HG03432 (cell line): ENCODE data around the gene WNT9B.

ENCODE experiments used
- ATAC-seq: cut with Tn5 transposase; IDR thresholded peaks from one replicate; pipeline ENCODE4 v1.9.1; 2021; ENCODE audit warnings: mild to moderate bottlenecking, moderate library complexity; ENCODE audit not compliant: unreplicated experiment

The WNT9B gene

DNA sequence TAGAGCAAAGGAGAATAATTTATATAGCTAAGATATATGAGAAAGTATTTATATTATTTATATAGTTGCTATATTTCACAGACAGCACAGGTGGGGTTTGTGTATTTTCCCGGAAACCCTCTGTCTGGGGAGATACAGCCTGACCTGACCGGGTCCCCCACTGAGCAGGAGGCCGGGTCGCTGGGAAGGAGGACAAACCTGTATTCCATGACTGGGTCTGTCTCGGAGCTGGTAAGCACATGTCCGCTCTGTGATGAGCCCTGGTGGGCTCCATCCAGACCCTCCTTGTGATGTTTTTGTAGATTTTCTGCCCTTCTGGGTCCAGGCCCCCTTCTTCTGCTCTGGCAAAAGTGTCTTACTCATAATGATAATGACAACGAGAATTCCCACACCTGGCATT is 27.7 kb downstream of the WNT9B start:
- ATAC-seq: no peak

- ATAC-seq: no peak
Measured at GRCh38 chr17:46881015-46881414, 29.6 kb downstream of the WNT9B start.

- no peak for ATAC-seq
Measured at GRCh38 chr17:46882666-46883065, 31.3 kb downstream of the WNT9B start.

- ATAC-seq: no peak
Measured at GRCh38 chr17:46883871-46884520, 32.6 kb downstream of the WNT9B start.

GRCh38 chr17:46884552-46884951 is 33.2 kb downstream of the WNT9B start:
- ATAC-seq: no peak

GRCh38 chr17:46885415-46886309 is 34.3 kb downstream of the WNT9B start:
- no peak for ATAC-seq

- ATAC-seq: no peak
Measured at GRCh38 chr17:46886310-46886663, 34.9 kb downstream of the WNT9B start.

GRCh38 chr17:46887717-46888116 is 36.3 kb downstream of the WNT9B start:
- ATAC-seq: no peak

GRCh38 chr17:46888727-46889126 is 37.3 kb downstream of the WNT9B start:
- ATAC-seq: no peak

DNA sequence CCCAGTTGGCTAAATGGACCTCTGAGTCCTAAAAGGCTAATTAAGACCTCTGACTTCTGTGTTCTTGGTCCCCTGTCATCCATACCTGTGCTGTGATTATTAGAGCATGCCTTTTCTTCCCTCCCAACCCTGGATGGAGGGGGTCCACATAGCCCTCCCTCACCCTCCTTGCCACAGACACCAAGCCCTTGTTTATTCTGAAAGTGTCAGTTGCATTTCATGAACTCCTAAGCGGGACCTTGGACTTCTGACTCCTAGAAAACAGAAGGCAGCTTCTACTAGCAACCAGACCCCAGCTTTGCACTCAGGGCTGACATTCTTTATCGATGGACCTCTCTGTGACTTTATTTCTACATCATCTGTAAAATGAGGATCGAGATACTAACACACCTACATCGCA is 38.1 kb downstream of the WNT9B start:
- ATAC-seq: no peak

- no peak for ATAC-seq
Measured at GRCh38 chr17:46889992-46890564, 38.7 kb downstream of the WNT9B start.

DNA sequence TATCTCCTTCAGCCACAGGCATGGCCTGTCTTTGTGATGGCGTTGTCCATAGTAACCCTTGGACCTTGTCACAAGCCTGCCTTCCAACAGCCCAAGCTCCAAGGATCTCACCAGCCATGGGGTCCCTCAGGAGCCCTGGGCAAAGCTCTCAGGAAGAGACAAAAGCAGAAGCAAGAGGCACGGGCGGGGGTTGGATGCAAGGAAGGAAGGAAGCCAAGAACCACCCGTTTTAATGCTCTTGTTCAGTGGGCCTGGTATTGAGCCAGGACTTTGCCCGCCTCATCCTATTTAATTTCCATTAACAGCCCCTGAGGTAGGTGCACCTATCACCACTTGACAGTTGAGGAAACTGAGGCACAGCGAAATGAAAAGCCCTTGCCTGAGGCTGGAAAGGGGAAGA is 39.3 kb downstream of the WNT9B start:
- no peak for ATAC-seq

DNA sequence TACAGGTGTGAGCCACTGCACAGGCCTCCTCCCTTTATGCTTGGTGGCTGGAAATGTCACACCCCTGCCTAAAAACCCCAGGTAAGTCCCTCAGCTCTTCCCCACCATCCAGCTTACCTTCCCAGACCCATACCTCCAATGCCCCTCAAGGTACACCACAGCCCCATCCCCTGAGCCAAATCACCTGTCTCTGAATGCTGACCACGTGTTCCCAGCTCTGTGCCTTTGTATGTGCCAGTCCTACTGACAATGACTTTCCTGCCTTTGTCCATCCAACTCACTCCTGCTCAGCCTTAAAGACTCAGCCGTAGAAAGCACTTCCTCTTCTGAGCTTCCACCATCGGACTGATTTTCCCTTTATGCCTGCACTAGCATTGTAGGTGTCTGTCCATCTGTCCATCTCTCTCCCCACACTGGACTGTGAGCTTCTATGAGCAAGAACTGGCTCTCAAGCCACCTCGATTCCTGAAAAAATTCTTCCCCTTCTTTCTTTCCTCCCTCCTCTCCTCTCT is 40.9 kb downstream of the WNT9B start:
- ATAC-seq: no peak

DNA sequence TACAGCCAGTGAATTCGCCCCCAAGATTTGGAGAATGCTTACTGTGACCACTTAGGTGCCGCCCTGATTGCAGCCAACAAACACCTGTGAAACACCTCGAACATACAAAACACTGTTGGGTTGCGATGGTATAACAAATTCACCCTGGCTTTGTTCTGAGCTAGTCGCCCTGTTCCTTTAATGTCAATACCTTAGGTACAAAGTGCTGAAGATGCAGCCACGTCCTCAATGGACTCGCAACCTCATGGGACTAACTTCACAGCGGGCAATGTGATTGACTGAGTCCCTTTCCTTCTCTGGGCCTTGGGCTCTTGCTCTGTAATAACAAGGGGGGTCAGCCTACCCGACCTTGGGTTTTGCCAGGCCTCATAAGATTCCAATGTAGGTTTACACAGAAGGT is 42.6 kb downstream of the WNT9B start:
- ATAC-seq: no peak

DNA sequence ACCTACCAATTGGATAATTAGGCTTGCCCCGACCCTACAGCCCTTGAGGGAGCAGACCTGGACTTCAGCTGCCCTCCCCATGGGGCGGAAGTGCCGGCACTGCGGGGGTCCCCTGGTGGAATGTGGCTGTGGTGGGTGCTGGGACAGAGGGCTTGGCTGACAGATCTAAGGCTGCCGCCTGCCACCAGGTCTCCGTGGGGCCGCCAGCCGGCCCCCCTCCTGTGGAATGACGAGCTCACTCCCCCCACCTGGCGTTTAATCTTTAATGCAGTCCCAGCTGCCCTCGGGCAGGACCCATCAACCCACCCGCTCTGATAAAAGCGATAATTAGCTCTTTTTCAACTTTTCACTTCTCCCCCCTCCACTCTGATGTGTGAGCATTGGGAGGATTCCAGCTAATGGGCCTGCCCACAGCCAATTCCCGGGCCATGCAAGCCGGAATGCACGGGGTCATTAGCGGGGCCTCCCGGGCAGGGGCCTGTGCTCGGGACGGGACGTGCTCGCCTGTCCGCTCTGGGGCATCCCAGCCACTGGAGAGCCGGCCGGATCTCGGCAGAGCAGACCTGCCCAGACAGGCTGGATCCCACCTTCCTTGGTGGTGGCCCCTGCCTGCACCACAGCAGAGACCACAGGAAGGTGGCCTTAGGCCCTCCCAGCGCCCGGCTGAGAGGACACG is 43.2 kb downstream of the WNT9B start:
- ATAC-seq: no peak

- ATAC-seq: no peak
Measured at GRCh38 chr17:46895171-46895570, 43.8 kb downstream of the WNT9B start.

- ATAC-seq: no peak
Measured at GRCh38 chr17:46896991-46897390, 45.6 kb downstream of the WNT9B start.

DNA sequence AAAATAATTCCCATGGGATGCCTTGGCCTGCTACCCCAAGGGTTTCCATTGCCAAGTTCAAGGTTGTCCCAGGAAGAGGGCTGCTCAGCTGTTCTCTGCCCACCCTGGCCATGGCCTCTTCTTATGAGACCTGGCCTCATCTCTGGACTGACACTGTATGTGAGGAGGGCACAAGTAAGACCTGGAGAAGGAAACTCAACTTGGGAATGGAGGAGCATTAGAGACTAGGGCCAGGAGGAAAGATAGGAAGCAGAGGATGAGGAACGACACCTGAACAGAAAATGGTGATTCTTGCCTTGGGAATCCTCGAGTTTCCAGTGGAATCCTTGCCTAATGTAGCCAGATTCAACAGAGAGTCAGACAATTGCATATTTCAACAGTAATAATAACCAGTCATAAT is 47.0 kb downstream of the WNT9B start:
- no peak for ATAC-seq

DNA sequence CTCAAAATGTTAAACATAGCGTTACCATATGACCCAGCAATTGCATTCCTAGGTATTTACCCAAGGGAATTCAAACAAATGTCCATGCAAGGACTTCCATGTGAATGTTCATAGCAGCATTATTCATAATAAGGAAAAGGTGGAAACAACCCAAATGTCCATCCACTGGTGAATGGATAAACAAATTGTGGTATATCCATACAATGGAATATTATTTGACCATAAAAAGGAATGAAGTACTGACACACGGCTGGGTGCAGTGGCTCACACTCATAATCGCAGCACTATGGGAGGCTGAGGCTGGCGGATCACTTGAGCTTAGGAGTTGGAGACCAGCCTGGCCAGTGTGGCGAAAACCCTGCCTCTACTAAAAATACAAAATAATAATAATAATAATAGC is 47.5 kb downstream of the WNT9B start:
- no peak for ATAC-seq

- no peak for ATAC-seq
Measured at GRCh38 chr17:46901291-46901690, 49.9 kb downstream of the WNT9B start.
